HL-60 (cell line): Measurements from ENCODE around the gene SHLD1.
"Not testable (repeated sequence)": the region's sequence is repeated elsewhere in the genome, so short reads cannot be mapped to it uniquely, and the experiment has no call there.

Experiments used
- DNase-seq, 2 experiments: peaks; one replicate each; pipeline ENCODE4 v3.0.0-alpha.2; 2010 to 2020; ENCODE audit warnings: low read depth in 1 of 2, low spot score in 1 of 2
- H3K27ac ChIP-seq: fragments of 250-450 bp; sonication (Bioruptor Pico); replicated peaks from 2 replicates; pipeline ENCODE4 v1.5.1; 2020; ENCODE audit warnings: mild to moderate bottlenecking, moderate library complexity
- H3K27me3 ChIP-seq: fragments of 250-450 bp; sonication (Bioruptor Pico); 2 replicates; pipeline ENCODE4 v1.5.1; 2021; ENCODE audit warnings: mild to moderate bottlenecking, moderate library complexity; ENCODE audit not compliant: insufficient read depth, poor library complexity, severe bottlenecking
- H3K4me3 ChIP-seq: replicated peaks from 2 replicates; pipeline ENCODE4 v1.5.1; 2011; ENCODE audit warnings: mild to moderate bottlenecking, control low read depth, low read length; ENCODE audit not compliant: insufficient read depth
- CTCF ChIP-seq: IDR thresholded peaks from one replicate; pipeline ENCODE4 v1.5.1; 2011; ENCODE audit warnings: low read length, control low read depth, inconsistent platforms; ENCODE audit not compliant: insufficient read depth
- GABPA ChIP-seq: IDR thresholded peaks from 2 replicates; pipeline ENCODE4 v1.6.1; 2012; ENCODE audit warnings: low read depth
- POLR2AphosphoS5 ChIP-seq: IDR thresholded peaks from 2 replicates; pipeline ENCODE4 v1.6.1; 2012; ENCODE audit warnings: low read depth
- REST ChIP-seq: IDR thresholded peaks from 2 replicates; pipeline ENCODE4 v1.6.1; 2012; ENCODE audit warnings: low read depth; ENCODE audit not compliant: insufficient replicate concordance
- SPI1 ChIP-seq: IDR thresholded peaks from 2 replicates; pipeline ENCODE4 v1.6.1; 2012; ENCODE audit warnings: low read depth, mild to moderate bottlenecking, borderline replicate concordance

SHLD1 gene

GRCh38 chr20:5745416-5746030, 4.7 kb upstream of the SHLD1 start:
- Histone ChIP-seq H3K27ac (no peak overlapping the region), H3K27me3 (no peaks in the 10 kb centered on the region), H3K4me3 (no peak overlapping the region)
- no peak for TF ChIP-seq CTCF
- no peak for TF ChIP-seq SPI1
- no peak for TF ChIP-seq GABPA
- no peak for TF ChIP-seq POLR2AphosphoS5
- TF ChIP-seq REST = no peak
- no peak for DNase-seq

GRCh38 chr20:5746064-5746463, 4.1 kb upstream of the SHLD1 start:
- no peak overlapping the region for H3K27ac ChIP-seq
- TF ChIP-seq CTCF (no peak), SPI1 (no peak), POLR2AphosphoS5 (no peak), REST (no peak), GABPA (no peak)
- no peaks in the 10 kb centered on the region for H3K27me3 ChIP-seq
- H3K4me3 ChIP-seq = no peak overlapping the region
- no peak for DNase-seq

GRCh38 chr20:5748246-5748645, 2.0 kb upstream of the SHLD1 start:
- Histone ChIP-seq H3K4me3 (no peak overlapping the region), H3K27me3 (no peaks in the 10 kb centered on the region), H3K27ac (no peak overlapping the region)
- TF ChIP-seq CTCF = no peak
- no peak for TF ChIP-seq REST
- TF ChIP-seq GABPA = no peak
- TF ChIP-seq POLR2AphosphoS5 = no peak
- no peak for TF ChIP-seq SPI1
- no peak for DNase-seq

- DNase-seq, H3K27me3 ChIP-seq, H3K4me3 ChIP-seq: not testable (repeated sequence)
- H3K27ac ChIP-seq = peak overlapping the region; percentile 57
Observed at GRCh38 chr20:5749512-5749951, 669 bp upstream of the SHLD1 start.
